Liver (tissue), 9 donors: ENCODE results near the gene FGR. TPM values are rescaled to one million over a fixed set of nuclear protein-coding genes. Genes with fewer than 3 reads are reported as not detected.

Source experiments
- DNase-seq: peaks from one replicate; pipeline ENCODE4 v3.0.0-alpha.2; 2017; ENCODE audit warnings: low spot score
- H3K27ac ChIP-seq, 2 donors: one replicate each; pipeline ENCODE4 v1.7.0; 2013; ENCODE audit warnings: inconsistent platforms in 2 of 2, low read length in 2 of 2, control low read depth in 1 of 2, low read depth in 1 of 2, mild to moderate bottlenecking in 1 of 2
- H3K27me3 ChIP-seq, 4 donors: one replicate each; pipeline versions ENCODE4 v1.6.1 to v1.7.0; 2013; ENCODE audit warnings: low read length in 3 of 4, inconsistent platforms in 1 of 4, mild to moderate bottlenecking in 1 of 4, moderate library complexity in 1 of 4; ENCODE audit not compliant: control insufficient read depth in 4 of 4, insufficient read depth in 4 of 4
- H3K36me3 ChIP-seq, 4 donors: one replicate each; pipeline versions ENCODE4 v1.6.1 to v1.7.0; 2013; ENCODE audit warnings: low read length in 3 of 4, mild to moderate bottlenecking in 3 of 4, low read depth in 1 of 4, moderate library complexity in 1 of 4; ENCODE audit not compliant: control insufficient read depth in 4 of 4, insufficient read depth in 3 of 4
- H3K4me1 ChIP-seq, 4 donors: one replicate each; pipeline versions ENCODE4 v1.6.1 to v1.7.0; 2013; ENCODE audit warnings: low read length in 3 of 4, mild to moderate bottlenecking in 3 of 4, moderate library complexity in 1 of 4; ENCODE audit not compliant: control insufficient read depth in 4 of 4, insufficient read depth in 4 of 4
- H3K4me3 ChIP-seq, 3 donors: one replicate each; pipeline versions ENCODE4 v1.6.1 to v1.7.0; 2013; ENCODE audit warnings: low read length in 3 of 3, control low read depth in 1 of 3, low read depth in 1 of 3, mild to moderate bottlenecking in 1 of 3
- H3K9ac ChIP-seq, 2 donors: one replicate each; pipeline ENCODE4 v1.7.0; 2013; ENCODE audit warnings: low read length in 2 of 2, mild to moderate bottlenecking in 2 of 2, moderate library complexity in 2 of 2, control low read depth in 1 of 2, low read depth in 1 of 2
- H3K9me3 ChIP-seq, 4 donors: one replicate each; pipeline versions ENCODE4 v1.6.1 to v1.7.0; 2013; ENCODE audit warnings: low read length in 3 of 4; ENCODE audit not compliant: control insufficient read depth in 4 of 4
- CTCF ChIP-seq: fragments of 150-350 bp; IDR thresholded peaks from 2 replicates; pipeline ENCODE4 v1.5.1; 2017; ENCODE audit warnings: improper control_type of control experiment, low read depth, low read length; ENCODE audit not compliant: missing input control
- FOXA1 ChIP-seq: IDR thresholded peaks from 2 replicates; pipeline ENCODE4 v1.6.1; 2016; ENCODE audit warnings: antibody characterized with exemption
- HNF4G ChIP-seq: IDR thresholded peaks from 2 replicates; pipeline ENCODE4 v1.6.1; 2016; ENCODE audit warnings: antibody characterized with exemption
- JUND ChIP-seq, 2 donors: IDR thresholded peaks; 2 replicates each; pipeline ENCODE4 v1.6.1; 2016; ENCODE audit warnings: antibody characterized with exemption in 2 of 2
- RAD21 ChIP-seq, 2 donors: IDR thresholded peaks; 2 replicates each; pipeline ENCODE4 v1.6.1; 2016; ENCODE audit warnings: antibody characterized with exemption in 2 of 2, mild to moderate bottlenecking in 2 of 2
- SP1 ChIP-seq: IDR thresholded peaks from 2 replicates; pipeline ENCODE4 v1.6.1; 2018; ENCODE audit warnings: antibody characterized with exemption, mild to moderate bottlenecking
- YY1 ChIP-seq: IDR thresholded peaks from 2 replicates; pipeline ENCODE4 v1.6.1; 2016; ENCODE audit warnings: antibody characterized with exemption, mild to moderate bottlenecking
- WGBS: extraction: QIAGEN DNeasy Blood & Tissue Kit; methylation state at CpG from one replicate; pipeline ENCODE4 v1.1.7; 2013; 5-methylcytosine and 5-hydroxymethylcytosine counted together
- polyA plus RNA-seq, 2 donors: library from polyadenylated mRNA; stranded (reverse) in 1 of 2; unstranded in 1 of 2; fragments of 200-250 nt in 1 of 2; fragments of >200 nt in 1 of 2; fragmentation: Nextera tagmentation in 1 of 2; extraction: Ambion mirVana in 1 of 2; gene quantifications; one replicate each; pipeline versions ENCODE4 v1.2.1 to v1.2.3, GENCODE V29; 2013 to 2015
- total RNA-seq, 2 donors: library from RNA; depleted of rRNA; stranded (reverse); fragments of >200 nt; gene quantifications; one replicate each; pipeline ENCODE4 v1.2.3, GENCODE V29; 2014
- TF ChIP-seq, protein P1 (sequence below): IDR thresholded peaks from 2 replicates; pipeline ENCODE4 v1.6.1; 2016; ENCODE audit warnings: antibody characterized with exemption, mild to moderate bottlenecking
- TF ChIP-seq, protein P2 (sequence below): IDR thresholded peaks from 2 replicates; pipeline ENCODE4 v1.6.1; 2016; ENCODE audit warnings: antibody characterized with exemption
- TF ChIP-seq, protein P3 (sequence below): IDR thresholded peaks from 2 replicates; pipeline ENCODE4 v1.6.1; 2016; ENCODE audit warnings: antibody characterized with exemption
- donor health status: healthy.
- donor health status: healthy.
- donor health status: healthy.
- donor health status: healthy.
- donor health status: healthy.

The FGR gene
- total and polyA plus RNA-seq, 4 donors: 2.8 to 20.2 (median 6.2) TPM

DNA sequence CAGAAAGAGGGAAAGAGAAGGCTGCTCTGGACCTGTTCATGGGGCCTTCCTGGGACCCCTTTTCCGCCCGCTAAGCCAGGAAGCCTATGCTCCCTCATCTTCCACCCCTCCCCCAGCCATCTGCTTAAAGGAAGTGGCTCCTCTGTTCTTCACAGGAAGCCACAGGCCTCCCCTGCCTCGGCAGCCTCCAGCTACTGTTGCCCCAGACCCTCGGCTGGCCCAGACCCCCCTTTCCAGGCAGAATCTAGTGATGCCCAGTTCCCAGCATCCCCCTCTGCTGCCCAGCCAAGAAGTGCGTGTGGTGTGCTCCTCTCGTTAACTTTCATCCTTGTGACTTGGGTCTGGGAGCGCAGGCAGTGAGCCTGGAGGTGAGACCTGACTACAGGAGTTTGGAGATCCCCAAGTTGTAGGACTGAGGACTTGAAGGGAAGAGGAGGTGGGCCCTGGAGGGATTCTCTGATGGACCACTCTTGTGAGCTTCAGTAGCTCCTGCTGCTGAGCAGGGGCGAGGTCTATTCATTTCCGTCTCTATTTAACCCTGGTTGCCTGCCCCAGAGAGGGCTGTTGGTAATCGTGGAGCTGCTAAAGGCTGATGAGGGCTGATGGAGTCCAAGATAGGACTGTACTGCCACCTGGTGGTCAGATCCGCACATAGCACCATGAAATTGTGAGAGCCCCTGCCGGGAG is 27.9 kb upstream of the FGR start:
- peak; percentile 90 for DNase-seq
- no peaks in the 10 kb centered on the region for H3K9me3 ChIP-seq
- 35% methylated on average over 12 of the region's 12 CpGs for WGBS
- peak overlapping the region; percentile 29 to 33 for H3K27ac ChIP-seq
- TF ChIP-seq RAD21 (IDR thresholded peaks at IDR 0.05) (peak; percentile 90 to 93), YY1 (no peak), CTCF (peak; percentile 92)
- H3K36me3 ChIP-seq: peaks cover 0 to 11% (median 3%) of the 10 kb centered on the region in 4 donors
- peaks cover 0 to 10% (median 1%) of the 10 kb centered on the region in 4 donors for H3K4me1 ChIP-seq
- peak overlapping the region in 1 of 2 donors; percentile 54 for H3K9ac ChIP-seq
- no peak overlapping the region for H3K4me3 ChIP-seq
- no peaks in the 10 kb centered on the region for H3K27me3 ChIP-seq

GRCh38 chr1:27662261-27662660 is 27.3 kb upstream of the FGR start:
- H3K4me3 ChIP-seq: no peak overlapping the region
- H3K27me3 ChIP-seq: no peaks in the 10 kb centered on the region
- no peak for TF ChIP-seq HNF4G
- TF ChIP-seq, protein P1, sequence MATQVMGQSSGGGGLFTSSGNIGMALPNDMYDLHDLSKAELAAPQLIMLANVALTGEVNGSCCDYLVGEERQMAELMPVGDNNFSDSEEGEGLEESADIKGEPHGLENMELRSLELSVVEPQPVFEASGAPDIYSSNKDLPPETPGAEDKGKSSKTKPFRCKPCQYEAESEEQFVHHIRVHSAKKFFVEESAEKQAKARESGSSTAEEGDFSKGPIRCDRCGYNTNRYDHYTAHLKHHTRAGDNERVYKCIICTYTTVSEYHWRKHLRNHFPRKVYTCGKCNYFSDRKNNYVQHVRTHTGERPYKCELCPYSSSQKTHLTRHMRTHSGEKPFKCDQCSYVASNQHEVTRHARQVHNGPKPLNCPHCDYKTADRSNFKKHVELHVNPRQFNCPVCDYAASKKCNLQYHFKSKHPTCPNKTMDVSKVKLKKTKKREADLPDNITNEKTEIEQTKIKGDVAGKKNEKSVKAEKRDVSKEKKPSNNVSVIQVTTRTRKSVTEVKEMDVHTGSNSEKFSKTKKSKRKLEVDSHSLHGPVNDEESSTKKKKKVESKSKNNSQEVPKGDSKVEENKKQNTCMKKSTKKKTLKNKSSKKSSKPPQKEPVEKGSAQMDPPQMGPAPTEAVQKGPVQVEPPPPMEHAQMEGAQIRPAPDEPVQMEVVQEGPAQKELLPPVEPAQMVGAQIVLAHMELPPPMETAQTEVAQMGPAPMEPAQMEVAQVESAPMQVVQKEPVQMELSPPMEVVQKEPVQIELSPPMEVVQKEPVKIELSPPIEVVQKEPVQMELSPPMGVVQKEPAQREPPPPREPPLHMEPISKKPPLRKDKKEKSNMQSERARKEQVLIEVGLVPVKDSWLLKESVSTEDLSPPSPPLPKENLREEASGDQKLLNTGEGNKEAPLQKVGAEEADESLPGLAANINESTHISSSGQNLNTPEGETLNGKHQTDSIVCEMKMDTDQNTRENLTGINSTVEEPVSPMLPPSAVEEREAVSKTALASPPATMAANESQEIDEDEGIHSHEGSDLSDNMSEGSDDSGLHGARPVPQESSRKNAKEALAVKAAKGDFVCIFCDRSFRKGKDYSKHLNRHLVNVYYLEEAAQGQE: no peak
- no peak for TF ChIP-seq JUND (IDR thresholded peaks at IDR 0.05)
- TF ChIP-seq FOXA1: no peak
- DNase-seq: no peak
- 83% methylated on average over 5 of the region's 5 CpGs for WGBS
- H3K27ac ChIP-seq: no peak overlapping the region
- H3K9ac ChIP-seq: no peak overlapping the region
- H3K4me1 ChIP-seq: peaks cover 0 to 10% (median 1%) of the 10 kb centered on the region in 4 donors
- H3K36me3 ChIP-seq: peaks cover 0 to 7% (median 1%) of the 10 kb centered on the region in 4 donors
- H3K9me3 ChIP-seq: no peaks in the 10 kb centered on the region

DNA sequence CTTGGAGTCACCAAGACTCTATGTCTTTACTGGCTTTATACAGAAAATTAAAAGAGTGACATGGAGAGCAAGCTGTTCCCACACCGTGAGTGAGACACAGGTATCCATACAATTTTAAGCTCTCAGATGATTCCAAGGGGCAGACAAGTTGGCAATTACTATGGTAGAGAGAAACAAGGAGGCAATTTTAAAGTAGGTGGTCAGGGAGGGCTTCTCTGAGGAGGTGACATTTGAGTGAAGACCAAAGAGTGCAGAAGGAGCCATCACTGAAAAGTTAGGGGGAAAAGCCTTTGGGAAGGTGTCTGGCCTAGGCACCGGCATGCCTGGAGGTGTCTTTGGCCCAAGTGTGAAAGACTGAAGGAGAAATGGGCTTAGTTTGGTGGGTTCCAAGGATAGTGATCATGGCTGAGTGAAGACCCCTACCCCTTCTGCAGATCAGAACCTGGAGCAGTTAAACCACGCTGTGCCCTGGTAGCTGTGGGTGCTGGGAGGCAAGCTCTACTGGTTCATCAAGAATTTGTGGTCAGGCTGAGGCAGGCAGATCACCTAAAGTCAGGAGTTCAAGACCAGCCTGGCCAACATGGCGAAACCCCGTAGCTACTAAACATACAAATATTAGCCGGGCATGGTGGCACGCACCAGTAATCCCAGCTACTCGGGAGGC is 26.6 kb upstream of the FGR start:
- Histone ChIP-seq H3K36me3 (peaks cover 0 to 6% (median 1%) of the 10 kb centered on the region in 4 donors), H3K4me3 (no peak overlapping the region), H3K27me3 (no peaks in the 10 kb centered on the region), H3K9ac (no peak overlapping the region), H3K9me3 (no peaks in the 10 kb centered on the region), H3K4me1 (peaks cover 0 to 10% (median 1%) of the 10 kb centered on the region in 4 donors), H3K27ac (no peak overlapping the region)
- no peak for DNase-seq
- 96% methylated on average over 8 of the region's 8 CpGs for WGBS
- TF ChIP-seq CTCF: no peak
- no peak for TF ChIP-seq HNF4G
- TF ChIP-seq, protein P1: no peak
- TF ChIP-seq SP1: no peak
- TF ChIP-seq RAD21 (IDR thresholded peaks at IDR 0.05): no peak
- TF ChIP-seq YY1: no peak
- TF ChIP-seq, protein P2, sequence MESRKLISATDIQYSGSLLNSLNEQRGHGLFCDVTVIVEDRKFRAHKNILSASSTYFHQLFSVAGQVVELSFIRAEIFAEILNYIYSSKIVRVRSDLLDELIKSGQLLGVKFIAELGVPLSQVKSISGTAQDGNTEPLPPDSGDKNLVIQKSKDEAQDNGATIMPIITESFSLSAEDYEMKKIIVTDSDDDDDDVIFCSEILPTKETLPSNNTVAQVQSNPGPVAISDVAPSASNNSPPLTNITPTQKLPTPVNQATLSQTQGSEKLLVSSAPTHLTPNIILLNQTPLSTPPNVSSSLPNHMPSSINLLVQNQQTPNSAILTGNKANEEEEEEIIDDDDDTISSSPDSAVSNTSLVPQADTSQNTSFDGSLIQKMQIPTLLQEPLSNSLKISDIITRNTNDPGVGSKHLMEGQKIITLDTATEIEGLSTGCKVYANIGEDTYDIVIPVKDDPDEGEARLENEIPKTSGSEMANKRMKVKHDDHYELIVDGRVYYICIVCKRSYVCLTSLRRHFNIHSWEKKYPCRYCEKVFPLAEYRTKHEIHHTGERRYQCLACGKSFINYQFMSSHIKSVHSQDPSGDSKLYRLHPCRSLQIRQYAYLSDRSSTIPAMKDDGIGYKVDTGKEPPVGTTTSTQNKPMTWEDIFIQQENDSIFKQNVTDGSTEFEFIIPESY: no peak
- TF ChIP-seq, protein P3, sequence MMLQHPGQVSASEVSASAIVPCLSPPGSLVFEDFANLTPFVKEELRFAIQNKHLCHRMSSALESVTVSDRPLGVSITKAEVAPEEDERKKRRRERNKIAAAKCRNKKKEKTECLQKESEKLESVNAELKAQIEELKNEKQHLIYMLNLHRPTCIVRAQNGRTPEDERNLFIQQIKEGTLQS: no peak
